ENCODE measurements around the gene NAIF1.

DNA sequence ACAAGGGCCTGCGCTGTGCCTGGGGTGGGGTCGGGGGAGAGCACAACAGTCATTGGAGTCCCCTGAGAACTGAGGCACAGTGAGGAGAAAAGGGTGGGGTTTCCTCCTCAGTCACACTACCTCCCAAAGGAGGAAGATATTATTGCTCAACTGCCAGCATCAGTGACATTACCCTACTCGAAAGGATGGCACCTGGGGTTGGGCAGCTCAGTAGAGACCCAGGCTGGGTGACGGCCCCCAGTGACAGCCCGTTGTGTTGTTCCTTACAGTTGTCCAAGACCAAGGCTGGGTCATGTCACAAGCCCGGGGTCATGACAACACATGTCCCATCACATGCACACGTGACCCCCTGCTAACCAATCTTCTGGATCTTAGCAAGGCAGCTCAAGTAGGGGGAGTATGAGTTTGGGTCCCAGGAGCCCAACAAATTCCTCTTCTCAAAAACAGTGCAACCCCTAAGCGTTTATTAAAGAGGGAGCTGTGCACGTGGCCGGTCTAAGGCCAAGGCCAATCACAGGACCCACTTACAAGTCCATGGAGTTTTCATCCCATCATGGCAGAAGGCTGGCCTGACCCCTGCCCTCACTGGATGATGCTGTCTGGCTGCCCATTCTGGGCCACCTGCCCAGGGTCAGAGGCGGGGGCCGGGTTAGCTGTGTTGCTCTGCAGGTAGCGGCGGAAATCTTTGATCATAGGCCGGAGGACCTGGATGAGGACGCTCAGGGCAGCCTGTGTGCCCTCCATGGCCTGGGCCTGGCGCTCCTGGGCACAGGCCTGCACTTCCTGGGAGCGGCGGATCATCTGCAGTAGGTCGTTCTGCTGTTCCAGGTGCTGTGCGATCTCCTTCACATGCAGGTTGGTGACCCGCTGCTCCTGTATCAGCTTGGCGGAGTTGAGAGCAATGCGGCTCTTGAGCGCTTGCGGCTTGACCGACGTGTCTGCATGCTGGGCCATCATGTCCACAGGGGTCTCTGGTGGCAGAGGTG lies 4.0 kb downstream of the NAIF1 start:
- no peak for TF ChIP-seq EZH2 (IDR thresholded peaks at IDR 0.05; ENCODE audit: low read depth)
- TF ChIP-seq, protein P1, sequence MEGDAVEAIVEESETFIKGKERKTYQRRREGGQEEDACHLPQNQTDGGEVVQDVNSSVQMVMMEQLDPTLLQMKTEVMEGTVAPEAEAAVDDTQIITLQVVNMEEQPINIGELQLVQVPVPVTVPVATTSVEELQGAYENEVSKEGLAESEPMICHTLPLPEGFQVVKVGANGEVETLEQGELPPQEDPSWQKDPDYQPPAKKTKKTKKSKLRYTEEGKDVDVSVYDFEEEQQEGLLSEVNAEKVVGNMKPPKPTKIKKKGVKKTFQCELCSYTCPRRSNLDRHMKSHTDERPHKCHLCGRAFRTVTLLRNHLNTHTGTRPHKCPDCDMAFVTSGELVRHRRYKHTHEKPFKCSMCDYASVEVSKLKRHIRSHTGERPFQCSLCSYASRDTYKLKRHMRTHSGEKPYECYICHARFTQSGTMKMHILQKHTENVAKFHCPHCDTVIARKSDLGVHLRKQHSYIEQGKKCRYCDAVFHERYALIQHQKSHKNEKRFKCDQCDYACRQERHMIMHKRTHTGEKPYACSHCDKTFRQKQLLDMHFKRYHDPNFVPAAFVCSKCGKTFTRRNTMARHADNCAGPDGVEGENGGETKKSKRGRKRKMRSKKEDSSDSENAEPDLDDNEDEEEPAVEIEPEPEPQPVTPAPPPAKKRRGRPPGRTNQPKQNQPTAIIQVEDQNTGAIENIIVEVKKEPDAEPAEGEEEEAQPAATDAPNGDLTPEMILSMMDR (conservative IDR thresholded peaks at IDR 0.05), result no peak
